Stimulated activated CD4-positive, alpha-beta T cell treated with anti-CD3 and anti-CD28 coated beads, TNF-alpha, amount 100 ng/mL, for 4 hours (primary cell): ENCODE measurements around the gene PCDHGA4.
"Not testable (repeated sequence)": the region's sequence is repeated elsewhere in the genome, so short reads cannot be mapped to it uniquely, and the experiment has no call there.

Experiments used
- DNase-seq, 3 experiments: peaks; one replicate each; pipeline ENCODE4 v3.0.0-alpha.2; 2020; ENCODE audit warnings: low read depth in 3 of 3

PCDHGA4 gene

GRCh38 chr5:141384471-141385267, 29.8 kb downstream of the PCDHGA4 start:
- DNase-seq, result no peak

- not testable (repeated sequence) for DNase-seq
Observed at GRCh38 chr5:141387557-141388311, 32.9 kb downstream of the PCDHGA4 start, which contains the start of gene PCDHGB4. TSS of gene PCDHGB4 (plus strand) at chr5:141387698. CDS start at chr5:141387885, 187 bp downstream.

DNA sequence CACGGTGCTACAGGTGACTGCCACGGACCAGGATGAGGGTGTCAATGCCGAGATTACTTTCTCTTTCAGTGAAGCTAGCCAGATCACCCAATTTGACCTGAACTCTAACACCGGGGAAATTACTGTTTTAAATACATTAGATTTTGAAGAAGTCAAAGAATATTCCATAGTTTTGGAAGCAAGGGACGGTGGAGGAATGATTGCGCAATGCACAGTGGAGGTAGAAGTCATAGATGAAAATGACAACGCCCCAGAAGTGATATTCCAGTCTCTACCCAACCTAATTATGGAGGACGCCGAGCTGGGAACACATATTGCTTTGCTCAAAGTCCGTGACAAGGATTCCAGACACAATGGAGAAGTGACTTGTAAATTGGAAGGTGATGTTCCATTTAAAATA, 33.8 kb downstream of the PCDHGA4 start:
- DNase-seq, result no peak

- no peak for DNase-seq
Observed at GRCh38 chr5:141389153-141390042, 34.6 kb downstream of the PCDHGA4 start.

GRCh38 chr5:141392429-141393198, 37.8 kb downstream of the PCDHGA4 start, which contains the start of gene PCDHGA8:
TSS of gene PCDHGA8 (plus strand) at chr5:141392633. CDS start at chr5:141392814, 181 bp downstream.
- no peak for DNase-seq

DNA sequence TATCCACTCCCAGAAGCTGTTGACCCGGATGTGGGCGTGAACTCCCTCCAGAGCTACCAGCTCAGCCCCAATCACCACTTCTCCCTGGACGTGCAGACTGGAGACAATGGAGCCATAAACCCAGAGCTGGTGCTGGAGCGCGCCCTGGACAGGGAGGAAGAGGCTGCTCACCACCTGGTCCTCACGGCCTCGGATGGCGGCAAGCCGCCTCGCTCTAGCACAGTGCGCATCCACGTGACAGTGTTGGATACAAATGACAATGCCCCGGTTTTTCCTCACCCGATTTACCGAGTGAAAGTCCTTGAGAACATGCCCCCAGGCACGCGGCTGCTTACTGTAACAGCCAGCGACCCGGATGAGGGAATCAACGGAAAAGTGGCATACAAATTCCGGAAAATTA, 38.4 kb downstream of the PCDHGA4 start:
- no peak for DNase-seq

- DNase-seq, result not testable (repeated sequence)
Observed at GRCh38 chr5:141394401-141395187, 39.8 kb downstream of the PCDHGA4 start.

DNA sequence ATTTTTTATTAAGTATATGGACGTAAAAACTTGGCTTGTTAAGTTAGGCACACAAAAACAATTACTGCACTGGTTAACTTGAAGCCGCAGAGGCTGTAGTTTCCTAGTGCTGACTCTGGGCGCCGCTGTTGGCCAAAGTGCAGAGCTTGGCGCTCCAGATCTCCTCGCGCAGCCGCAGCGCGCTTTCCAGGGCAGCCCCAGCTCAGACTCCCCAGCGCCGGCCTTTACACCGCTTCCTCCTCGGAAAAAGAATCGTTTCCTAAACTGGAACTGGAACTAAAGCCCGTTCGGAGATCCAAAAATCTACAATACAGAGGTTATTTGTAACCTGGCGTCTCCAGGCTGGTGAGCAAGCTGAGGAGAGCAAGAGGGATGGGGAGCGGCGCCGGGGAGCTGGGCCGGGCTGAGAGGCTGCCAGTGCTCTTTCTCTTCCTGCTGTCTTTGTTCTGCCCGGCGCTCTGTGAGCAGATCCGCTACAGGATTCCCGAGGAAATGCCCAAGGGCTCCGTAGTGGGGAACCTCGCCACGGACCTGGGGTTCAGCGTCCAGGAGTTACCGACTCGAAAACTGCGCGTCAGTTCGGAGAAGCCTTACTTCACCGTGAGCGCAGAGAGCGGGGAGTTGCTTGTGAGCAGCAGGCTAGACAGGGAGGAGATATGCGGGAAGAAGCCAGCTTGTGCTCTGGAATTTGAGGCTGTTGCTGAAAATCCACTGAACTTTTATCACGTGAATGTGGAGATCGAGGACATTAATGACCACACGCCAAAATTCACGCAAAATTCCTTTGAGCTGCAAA, 43.1 kb downstream of the PCDHGA4 start, which contains the start of gene PCDHGB5:
PCDHGB5 (plus strand) TSS at position 192 of the 796 bp plus-strand sequence; CDS start at position 373, 181 bp downstream.
- DNase-seq, result not testable (repeated sequence)

GRCh38 chr5:141398608-141399007, 43.8 kb downstream of the PCDHGA4 start:
- no peak for DNase-seq

GRCh38 chr5:141399555-141400258, 44.9 kb downstream of the PCDHGA4 start:
- no peak for DNase-seq

- DNase-seq, result no peak
Observed at GRCh38 chr5:141402553-141403243, 47.9 kb downstream of the PCDHGA4 start, which contains the start of gene PCDHGA9. TSS of gene PCDHGA9 (plus strand) at chr5:141402778. CDS start at chr5:141402953, 175 bp downstream.

- DNase-seq, result no peak
Observed at GRCh38 chr5:141403387-141403786, 48.6 kb downstream of the PCDHGA4 start.
